Suprapubic skin (tissue), 4 donors: Measurements from ENCODE around the gene ELN.

Source experiments
- CTCF ChIP-seq, 2 donors: fragments of 200-600 bp in 1 of 2; fragments of 450-650 bp in 1 of 2; sonication (generic) in 1 of 2; IDR thresholded peaks; one replicate each; pipeline ENCODE4 v1.5.1; 2016 to 2019; ENCODE audit warnings: antibody characterized with exemption in 2 of 2, mild to moderate bottlenecking in 1 of 2, moderate library complexity in 1 of 2
- POLR2A ChIP-seq, 2 donors: fragments of 450-650 bp; IDR thresholded peaks; one replicate each; pipeline ENCODE4 v1.6.1; 2017; ENCODE audit warnings: antibody characterized with exemption in 2 of 2, mild to moderate bottlenecking in 2 of 2, moderate library complexity in 2 of 2
- POLR2AphosphoS5 ChIP-seq, 3 donors: sonication (generic); formaldehyde crosslinking; IDR thresholded peaks; one replicate each; pipeline ENCODE4 v1.6.1; 2017; ENCODE audit warnings: antibody characterized with exemption in 3 of 3

GRCh38 chr7:74014931-74015330 is 13.0 kb upstream of the ELN start:
- no peak for TF ChIP-seq CTCF (IDR thresholded peaks at IDR 0.05)
- TF ChIP-seq POLR2A (IDR thresholded peaks at IDR 0.05), result no peak
- TF ChIP-seq POLR2AphosphoS5 (IDR thresholded peaks at IDR 0.05), result no peak
